ENCODE measurements around the gene NCBP1.
"Not testable (repeated sequence)": the region's sequence is repeated elsewhere in the genome, so short reads cannot be mapped to it uniquely, and the experiment has no call there.

Gene NCBP1

GRCh38 chr9:97632985-97633858, at the start of gene NCBP1, which contains the start of gene TSTD2:
TSS of gene NCBP1 (plus strand) at chr9:97633821. CDS start at chr9:97633882, 61 bp downstream.
TSS of gene TSTD2 (minus strand) at chr9:97633368. CDS start at chr9:97627562, 5,806 bp downstream.
- peak within 1 kb of the TSS; percentile 98 for H3K4me3 ChIP-seq (ENCODE audit: low read length)
- DNase-seq (ENCODE audit: low read depth) = peak; percentile 98
- TF ChIP-seq CTCF (IDR thresholded peaks at IDR 0.05; ENCODE audit: insufficient read depth, low read depth, low read length, missing control alignments) = no peak

- H3K4me3 ChIP-seq (ENCODE audit: low read length); DNase-seq (ENCODE audit: low read depth): not testable (repeated sequence)
Observed at GRCh38 chr9:97584778-97585177, 48.8 kb upstream of the NCBP1 start.

- DNase-seq (ENCODE audit: low read depth) = not testable (repeated sequence)
Observed at GRCh38 chr9:97586909-97587308, 46.7 kb upstream of the NCBP1 start.

GRCh38 chr9:97591535-97591934, 42.1 kb upstream of the NCBP1 start:
- no peak for TF ChIP-seq CTCF (IDR thresholded peaks at IDR 0.05; ENCODE audit: insufficient read depth, low read depth, low read length, missing control alignments)
- H3K4me3 ChIP-seq (ENCODE audit: low read length) = no peak overlapping the region
- no peak for DNase-seq (ENCODE audit: low read depth)

More at GRCh38 chr9:97586909-97587308, 46.7 kb upstream of the NCBP1 start:
- not testable (repeated sequence) for H3K4me3 ChIP-seq (ENCODE audit: low read length)

GRCh38 chr9:97592126-97592525, 41.5 kb upstream of the NCBP1 start:
- no peak overlapping the region for H3K4me3 ChIP-seq (ENCODE audit: low read length)
- DNase-seq (ENCODE audit: low read depth) = no peak
- TF ChIP-seq CTCF (IDR thresholded peaks at IDR 0.05; ENCODE audit: insufficient read depth, low read depth, low read length, missing control alignments) = no peak

- no peak overlapping the region for H3K4me3 ChIP-seq (ENCODE audit: low read length)
- DNase-seq (ENCODE audit: low read depth) = no peak
- TF ChIP-seq CTCF (IDR thresholded peaks at IDR 0.05; ENCODE audit: insufficient read depth, low read depth, low read length, missing control alignments) = no peak
Observed at GRCh38 chr9:97593960-97594359, 39.7 kb upstream of the NCBP1 start.

GRCh38 chr9:97594381-97594921, 39.2 kb upstream of the NCBP1 start:
- DNase-seq (ENCODE audit: low read depth) = no peak
- TF ChIP-seq CTCF (IDR thresholded peaks at IDR 0.05; ENCODE audit: insufficient read depth, low read depth, low read length, missing control alignments) = no peak
- no peak overlapping the region for H3K4me3 ChIP-seq (ENCODE audit: low read length)

GRCh38 chr9:97596906-97597305, 36.7 kb upstream of the NCBP1 start:
- no peak for DNase-seq (ENCODE audit: low read depth)
- H3K4me3 ChIP-seq (ENCODE audit: low read length) = no peak overlapping the region
- no peak for TF ChIP-seq CTCF (IDR thresholded peaks at IDR 0.05; ENCODE audit: insufficient read depth, low read depth, low read length, missing control alignments)

Data from epithelial cell of esophagus (primary cell).